Epithelial cell of proximal tubule (primary cell): ENCODE measurements around the gene ELK1. TPM values are rescaled to one million over a fixed set of nuclear protein-coding genes. Genes with fewer than 3 reads are reported as not detected.

ENCODE experiments used
- DNase-seq: peaks from one replicate; pipeline ENCODE4 v3.0.0-alpha.2; 2011; ENCODE audit warnings: low read depth
- H3K4me3 ChIP-seq: 2 replicates; pipeline ENCODE4 v1.5.1; 2011; ENCODE audit warnings: low read depth, mild to moderate bottlenecking, low read length
- CTCF ChIP-seq: conservative IDR thresholded peaks from 2 replicates; pipeline ENCODE4 v1.5.1; 2012; ENCODE audit warnings: low read depth, mild to moderate bottlenecking, low read length
- total RNA-seq: library from RNA; depleted of rRNA; stranded (reverse); fragments of >200 nt; gene quantifications from 2 replicates; pipeline ENCODE4 v1.2.3, GENCODE V29; 2015

The ELK1 gene
- total RNA-seq, 1 donor from 2014 or later: 21.9 TPM

- no peak for TF ChIP-seq CTCF
- DNase-seq: no peak
- H3K4me3 ChIP-seq: no peak overlapping the region
Measured at GRCh38 chrX:47644557-47645091, 5.7 kb downstream of the ELK1 start.

- no peak overlapping the region for H3K4me3 ChIP-seq
- peak; percentile 46 for TF ChIP-seq CTCF
- DNase-seq: no peak
Measured at GRCh38 chrX:47643926-47644325, 6.4 kb downstream of the ELK1 start.

DNA sequence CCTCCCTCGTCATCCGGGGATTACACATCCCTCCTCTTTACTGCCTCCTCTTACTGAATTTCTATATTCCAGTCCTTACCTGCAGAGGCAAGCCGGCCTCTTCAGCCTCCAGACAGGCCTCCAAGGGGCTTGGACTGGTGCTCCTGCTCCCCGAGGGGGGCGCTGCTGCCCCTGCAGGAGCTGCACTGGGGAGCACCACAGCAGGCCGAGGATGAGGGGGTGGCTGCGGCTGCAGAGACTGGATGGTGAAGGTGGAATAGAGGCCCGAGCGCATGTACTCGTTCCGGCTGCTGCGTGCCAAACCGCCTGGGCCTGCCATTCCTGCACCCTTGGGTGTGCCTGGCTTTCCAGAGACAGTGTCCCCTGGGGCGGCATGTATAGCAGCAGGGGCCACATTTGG lies 11.5 kb downstream of the ELK1 start:
- no peak for TF ChIP-seq CTCF
- no peak overlapping the region for H3K4me3 ChIP-seq
- DNase-seq: no peak

DNA sequence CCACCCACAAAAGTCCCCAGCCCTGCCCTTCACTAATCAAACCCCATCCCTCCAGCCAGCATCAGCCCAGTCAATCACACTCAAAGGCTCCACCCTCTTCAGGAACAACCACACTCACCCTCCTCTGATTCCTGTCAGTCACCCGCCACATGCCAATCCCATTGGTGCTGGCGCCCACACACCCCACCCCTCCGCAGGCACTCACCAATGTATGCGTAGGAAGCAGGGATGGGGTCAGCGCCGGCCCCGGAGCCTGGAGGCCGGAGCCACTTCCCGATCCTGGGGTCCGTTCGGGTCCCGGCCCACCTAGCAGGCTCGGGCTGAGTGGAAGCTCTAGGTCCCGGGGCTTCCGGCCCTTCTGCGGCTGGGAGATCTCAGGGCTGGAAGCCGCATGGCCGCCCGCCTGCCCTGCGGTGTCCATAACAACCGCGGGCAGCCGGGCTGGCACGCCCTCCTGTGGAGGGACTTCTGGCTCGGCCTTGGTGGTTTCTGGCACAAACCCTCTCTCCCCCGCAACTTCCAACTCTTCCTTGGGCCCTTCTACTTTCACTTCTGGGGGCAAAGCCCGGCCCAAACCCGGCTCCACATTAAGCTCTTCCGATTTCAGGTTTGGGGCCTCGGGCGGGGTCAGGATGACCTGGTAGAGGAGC lies 12.7 kb downstream of the ELK1 start:
- TF ChIP-seq CTCF: no peak
- DNase-seq: no peak
- H3K4me3 ChIP-seq: no peak overlapping the region

DNA sequence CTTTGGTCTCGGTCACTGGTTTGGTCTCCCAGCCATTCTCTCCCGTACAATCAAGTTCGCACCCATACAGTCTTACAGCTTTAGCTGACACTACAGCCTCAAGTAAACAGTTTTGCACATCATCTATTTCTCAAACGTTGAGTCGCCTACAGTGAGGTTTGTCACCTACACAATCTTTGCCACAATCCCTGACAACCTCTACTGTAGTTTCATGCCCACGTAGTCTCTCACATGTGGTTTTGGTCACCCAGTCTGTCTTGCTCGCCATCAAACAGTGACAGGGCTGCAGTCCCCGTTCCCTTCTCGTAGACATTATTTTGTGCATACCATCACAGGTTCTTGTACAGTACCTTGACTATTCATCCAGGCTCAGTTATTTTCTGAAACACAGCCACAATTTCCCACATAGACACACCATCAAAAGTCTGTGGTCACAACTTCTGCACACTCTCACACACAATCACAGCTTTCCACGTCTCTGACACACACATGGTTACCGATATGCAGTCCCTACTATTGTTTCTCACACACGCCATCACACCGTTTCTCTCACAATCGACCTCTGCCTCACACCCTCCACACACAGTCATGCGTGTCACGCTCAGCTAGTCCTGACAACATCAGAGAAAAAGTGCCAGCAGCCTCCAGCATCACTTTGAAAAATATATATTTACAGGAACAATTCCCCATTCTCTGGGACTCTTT lies 15.3 kb downstream of the ELK1 start:
- no peak for DNase-seq
- no peak for TF ChIP-seq CTCF
- H3K4me3 ChIP-seq: no peak overlapping the region

GRCh38 chrX:47633689-47634590 lies 16.4 kb downstream of the ELK1 start:
- H3K4me3 ChIP-seq: no peak overlapping the region
- TF ChIP-seq CTCF: no peak
- DNase-seq: no peak
